Kidney (tissue), 14 donors: Measurements from ENCODE around the gene PRXL2A. TPM values are rescaled to one million over a fixed set of nuclear protein-coding genes. Genes with fewer than 3 reads are reported as not detected.
A peak's percentile ranks its signal among the peaks of the same experiment; 100 is the strongest.

Experiments
- DNase-seq, 5 donors: peaks; one replicate each; pipeline ENCODE4 v3.0.0-alpha.2; 2013 to 2020
- FAIRE-seq: peaks from 2 replicates; lab custom pipeline; 2012; peaks lifted over from hg19 to GRCh38; lab: Jason Lieb, UNC
- H3K27ac ChIP-seq, 2 donors: one replicate each; pipeline ENCODE4 v1.7.0; 2013; ENCODE audit warnings: low read depth in 2 of 2, low read length in 2 of 2, inconsistent platforms in 1 of 2
- H3K27me3 ChIP-seq: one replicate; pipeline ENCODE4 v1.7.1; 2013; ENCODE audit warnings: low read length, inconsistent platforms; ENCODE audit not compliant: control insufficient read depth, insufficient read depth
- H3K36me3 ChIP-seq, 3 donors: one replicate each; pipeline versions ENCODE4 v1.7.0 to v1.7.1; 2013; ENCODE audit warnings: low read length in 3 of 3, control low read depth in 1 of 3, inconsistent platforms in 1 of 3; ENCODE audit not compliant: insufficient read depth in 3 of 3, control insufficient read depth in 2 of 3
- H3K4me1 ChIP-seq, 3 donors: one replicate each; pipeline versions ENCODE4 v1.7.0 to v1.7.1; 2013; ENCODE audit warnings: low read length in 3 of 3, inconsistent platforms in 1 of 3, low read depth in 1 of 3; ENCODE audit not compliant: control insufficient read depth in 2 of 3, insufficient read depth in 2 of 3
- H3K4me3 ChIP-seq, 3 donors: one replicate each; pipeline versions ENCODE4 v1.7.0 to v1.8.1; 2013; ENCODE audit warnings: low read length in 3 of 3, control low read depth in 1 of 3, inconsistent platforms in 1 of 3
- H3K9ac ChIP-seq, 3 donors: one replicate each; pipeline versions ENCODE4 v1.7.0 to v1.7.1; 2013; ENCODE audit warnings: low read length in 3 of 3, control low read depth in 1 of 3, inconsistent platforms in 1 of 3
- H3K9me3 ChIP-seq, 3 donors: one replicate each; pipeline versions ENCODE4 v1.7.0 to v1.7.1; 2013; ENCODE audit warnings: low read length in 3 of 3, control low read depth in 1 of 3, inconsistent platforms in 1 of 3; ENCODE audit not compliant: control insufficient read depth in 2 of 3, insufficient read depth in 1 of 3
- intact Hi-C: fragments of 100-400 bp; cut with DNase I; formaldehyde crosslinking; loops from one replicate; pipeline ENCODE4 v1.11.1; 2022
- polyA plus RNA-seq: library from polyadenylated mRNA; stranded (reverse); fragments of 350-450 nt; fragmentation: Illumina TruSeq; extraction: RNeasy Lipid Tissue Mini Kit (QIAGEN cat#74804); gene quantifications from one replicate; pipeline ENCODE4 v1.2.3, GENCODE V29; 2014; ENCODE audit warnings: low read depth, low replicate concordance; ENCODE audit not compliant: insufficient read depth
- total RNA-seq: library from RNA; stranded (reverse); fragmentation: NEBNext Ultra II Directional; extraction: Animal tissue kit (Norgen Biotek cat#: 25700); gene quantifications from one replicate; pipeline ENCODE4 v1.2.1, GENCODE V29; 2021
- TF ChIP-seq, protein P1 (sequence below): IDR thresholded peaks from 3 replicates; pipeline ENCODE4 v1.5.1; 2012; ENCODE audit warnings: mild to moderate bottlenecking, moderate library complexity, borderline replicate concordance; ENCODE audit not compliant: insufficient read depth; ENCODE audit errors: extremely low read depth
- donor health status: control.
- donor health status: control.
- donor health status: control.
- donor health status: control.
- donor health status: control.
- donor health status: DM: yes; HTN: yes; CAD: no.
- donor health status: Normal renal cell carcinoma (clear cell type).

PRXL2A gene
- total and polyA plus RNA-seq, 2 donors from 2014 or later = 69.4 to 101 TPM

- H3K9ac ChIP-seq = peak overlapping the region; percentile 45 to 84 (median 74)
- DNase-seq (peak in 4 of 5 donors; percentile 54 to 77 (median 75)), FAIRE-seq (no peak)
- TF ChIP-seq, protein P1, sequence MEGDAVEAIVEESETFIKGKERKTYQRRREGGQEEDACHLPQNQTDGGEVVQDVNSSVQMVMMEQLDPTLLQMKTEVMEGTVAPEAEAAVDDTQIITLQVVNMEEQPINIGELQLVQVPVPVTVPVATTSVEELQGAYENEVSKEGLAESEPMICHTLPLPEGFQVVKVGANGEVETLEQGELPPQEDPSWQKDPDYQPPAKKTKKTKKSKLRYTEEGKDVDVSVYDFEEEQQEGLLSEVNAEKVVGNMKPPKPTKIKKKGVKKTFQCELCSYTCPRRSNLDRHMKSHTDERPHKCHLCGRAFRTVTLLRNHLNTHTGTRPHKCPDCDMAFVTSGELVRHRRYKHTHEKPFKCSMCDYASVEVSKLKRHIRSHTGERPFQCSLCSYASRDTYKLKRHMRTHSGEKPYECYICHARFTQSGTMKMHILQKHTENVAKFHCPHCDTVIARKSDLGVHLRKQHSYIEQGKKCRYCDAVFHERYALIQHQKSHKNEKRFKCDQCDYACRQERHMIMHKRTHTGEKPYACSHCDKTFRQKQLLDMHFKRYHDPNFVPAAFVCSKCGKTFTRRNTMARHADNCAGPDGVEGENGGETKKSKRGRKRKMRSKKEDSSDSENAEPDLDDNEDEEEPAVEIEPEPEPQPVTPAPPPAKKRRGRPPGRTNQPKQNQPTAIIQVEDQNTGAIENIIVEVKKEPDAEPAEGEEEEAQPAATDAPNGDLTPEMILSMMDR = no peak
- H3K4me1 ChIP-seq = peaks cover 5 to 29% (median 26%) of the 10 kb centered on the region in 3 donors
- no peaks in the 10 kb centered on the region for H3K36me3 ChIP-seq
- peak overlapping the region; percentile 86 to 92 for H3K27ac ChIP-seq
- intact Hi-C loops = no loop called here
- no peaks in the 10 kb centered on the region for H3K9me3 ChIP-seq
- no peaks in the 10 kb centered on the region for H3K27me3 ChIP-seq
- H3K4me3 ChIP-seq = peak overlapping the region; percentile 62 to 79 (median 72)
Measured at GRCh38 chr10:80407812-80408241, 524 bp upstream of the PRXL2A start.

DNA sequence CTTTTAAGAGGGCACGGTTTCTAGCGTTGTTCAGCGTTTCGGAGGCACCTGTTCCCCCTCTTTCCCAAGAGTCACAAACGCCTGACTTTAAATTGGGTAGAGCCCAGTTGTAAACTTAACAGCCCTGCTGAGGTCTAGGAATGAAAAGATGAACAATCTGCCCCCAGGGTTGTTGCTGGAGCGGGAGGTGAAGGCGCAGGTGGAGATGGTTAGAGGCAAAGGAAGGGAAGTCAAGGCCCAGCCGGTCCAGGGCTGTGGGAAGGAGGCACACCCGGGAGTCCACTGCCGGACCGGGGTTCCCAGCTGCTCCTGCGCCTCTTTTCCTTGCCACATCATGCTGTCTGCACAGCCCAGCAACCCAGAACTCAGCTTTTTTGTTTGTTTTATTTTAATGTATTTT, 770 bp downstream of the PRXL2A start:
- FAIRE-seq = no peak
- peaks cover 7 to 40% (median 33%) of the 10 kb centered on the region in 3 donors for H3K4me1 ChIP-seq
- peak in 1 of 5 donors; percentile 19 for DNase-seq
- TF ChIP-seq, protein P1 = no peak
- no peaks in the 10 kb centered on the region for H3K27me3 ChIP-seq
- peak overlapping the region; percentile 86 to 92 for H3K27ac ChIP-seq
- no peaks in the 10 kb centered on the region for H3K9me3 ChIP-seq
- intact Hi-C loops = no loop called here
- H3K9ac ChIP-seq = peak overlapping the region; percentile 26 to 84 (median 33)
- H3K4me3 ChIP-seq = peak overlapping the region; percentile 56 to 79 (median 59)
- no peaks in the 10 kb centered on the region for H3K36me3 ChIP-seq

DNA sequence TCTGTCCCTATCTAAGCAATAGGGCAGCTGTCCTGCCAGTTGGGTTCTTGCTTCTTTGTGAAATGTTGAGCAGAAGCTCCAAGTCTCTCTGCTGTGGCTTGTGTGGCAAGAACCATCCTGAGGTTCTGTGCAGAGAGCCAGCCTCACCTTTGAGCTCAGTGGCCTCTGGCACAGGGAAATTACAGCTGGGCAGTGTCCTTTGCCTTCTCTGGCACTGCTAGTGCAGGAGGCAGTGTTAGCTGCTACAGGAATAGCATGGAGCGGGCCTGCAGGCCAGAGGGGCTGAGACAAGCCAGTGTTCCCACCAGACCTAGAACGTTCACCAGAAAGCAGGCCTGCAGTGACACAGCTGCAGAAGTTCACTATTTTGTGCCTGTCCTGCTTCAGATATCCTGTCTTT, 1.8 kb downstream of the PRXL2A start:
- peak overlapping the region; percentile 26 to 58 for H3K27ac ChIP-seq
- H3K9ac ChIP-seq = no peak overlapping the region
- intact Hi-C loops = no loop called here
- no peaks in the 10 kb centered on the region for H3K9me3 ChIP-seq
- DNase-seq (no peak), FAIRE-seq (no peak)
- H3K27me3 ChIP-seq = no peaks in the 10 kb centered on the region
- H3K4me1 ChIP-seq = peaks cover 10 to 49% (median 39%) of the 10 kb centered on the region in 3 donors
- H3K4me3 ChIP-seq = peak overlapping the region in 1 of 3 donors; percentile 79
- TF ChIP-seq, protein P1 = no peak
- H3K36me3 ChIP-seq = no peaks in the 10 kb centered on the region
